WTC11 (cell line): ENCODE measurements around the gene PROK1. TPM values are rescaled to one million over a fixed set of nuclear protein-coding genes. Genes with fewer than 3 reads are reported as not detected.

Source experiments
- ATAC-seq: fragments of 200-7000 bp; cut with Tn5 transposase; 2 replicates; pipeline ENCODE4 v1.10.0; 2021; ENCODE audit warnings: mild to moderate bottlenecking, moderate library complexity
- CTCF ChIA-PET: fragments of 300-600 bp; sonication (Branson Sonifier 250); formaldehyde crosslinking; loops from one replicate; lab custom pipeline; 2021; ENCODE audit warnings: antibody characterized with exemption; lab: Charles Lee
- POLR2A ChIA-PET: fragments of 350-600 bp; sonication (Branson Sonifier 250); formaldehyde crosslinking; loops from one replicate; lab custom pipeline; 2021; ENCODE audit warnings: antibody characterized with exemption; lab: Charles Lee
- DNase-seq: peaks from one replicate; pipeline ENCODE4 v3.0.0; 2021; ENCODE audit warnings: low spot score
- H3K27ac Mint-ChIP-seq: 2 replicates; pipeline ENCODE4 v1.8.0; 2021; ENCODE audit warnings: mixed read lengths
- H3K27me3 Mint-ChIP-seq: 2 replicates; pipeline ENCODE4 v1.8.0; 2021; ENCODE audit warnings: low read depth, mild to moderate bottlenecking, moderate library complexity, mixed read lengths
- H3K36me3 Mint-ChIP-seq: 2 replicates; pipeline ENCODE4 v1.8.0; 2021; ENCODE audit warnings: mixed read lengths
- H3K4me1 Mint-ChIP-seq: 2 replicates; pipeline ENCODE4 v1.8.0; 2022; ENCODE audit warnings: mixed read lengths
- H3K4me3 Mint-ChIP-seq: 2 replicates; pipeline ENCODE4 v1.8.0; 2021; ENCODE audit warnings: mild to moderate bottlenecking, moderate library complexity, mixed read lengths
- H3K9me3 Mint-ChIP-seq: 2 replicates; pipeline ENCODE4 v1.8.0; 2021; ENCODE audit warnings: mixed read lengths
- AR ChIP-seq: fragments of 250-450 bp; sonication (Bioruptor Pico); IDR thresholded peaks from 2 replicates; pipeline ENCODE4 v1.9.0; 2021; ENCODE audit warnings: mild to moderate bottlenecking
- CDX4 ChIP-seq: fragments of 250-450 bp; sonication (Bioruptor Pico); IDR thresholded peaks from 2 replicates; pipeline ENCODE4 v1.9.0; 2021; ENCODE audit warnings: moderate library complexity, mild to moderate bottlenecking, inconsistent platforms, borderline replicate concordance
- CREM ChIP-seq: sonication (generic); formaldehyde crosslinking; IDR thresholded peaks from 2 replicates; pipeline ENCODE4 v1.8.1; 2022; ENCODE audit warnings: mild to moderate bottlenecking, missing genetic modification reagents, moderate library complexity
- EMX1 ChIP-seq: fragments of 250-450 bp; sonication (Bioruptor Pico); IDR thresholded peaks from 2 replicates; pipeline ENCODE4 v1.8.0; 2021; ENCODE audit warnings: mild to moderate bottlenecking
- FOXK1 ChIP-seq: sonication (generic); formaldehyde crosslinking; IDR thresholded peaks from 2 replicates; pipeline ENCODE4 v1.8.0; 2022; ENCODE audit warnings: mild to moderate bottlenecking, moderate library complexity, missing genetic modification reagents
- FOXP4 ChIP-seq: sonication (generic); formaldehyde crosslinking; IDR thresholded peaks from 2 replicates; pipeline ENCODE4 v1.8.0; 2022; ENCODE audit warnings: mild to moderate bottlenecking, missing genetic modification reagents
- GRHL2 ChIP-seq: fragments of 250-450 bp; sonication (Bioruptor Pico); IDR thresholded peaks from 2 replicates; pipeline ENCODE4 v1.8.0; 2022; ENCODE audit warnings: mild to moderate bottlenecking, moderate library complexity; ENCODE audit not compliant: insufficient replicate concordance, severe bottlenecking
- IRF2 ChIP-seq: sonication (generic); formaldehyde crosslinking; IDR thresholded peaks from 2 replicates; pipeline ENCODE4 v1.8.0; 2022; ENCODE audit warnings: low read depth, missing genetic modification reagents, borderline replicate concordance
- MXD4 ChIP-seq: fragments of 250-450 bp; sonication (Bioruptor Pico); IDR thresholded peaks from 2 replicates; pipeline ENCODE4 v1.8.0; 2021; ENCODE audit warnings: mild to moderate bottlenecking, moderate library complexity, borderline replicate concordance
- NR1H2 ChIP-seq: sonication (generic); formaldehyde crosslinking; IDR thresholded peaks from 2 replicates; pipeline ENCODE4 v1.9.0; 2021; ENCODE audit warnings: mild to moderate bottlenecking, moderate library complexity, missing genetic modification reagents
- RELA ChIP-seq: sonication (generic); formaldehyde crosslinking; IDR thresholded peaks from 2 replicates; pipeline ENCODE4 v1.8.1; 2022; ENCODE audit warnings: missing genetic modification reagents, mild to moderate bottlenecking, borderline replicate concordance
- SOX15 ChIP-seq: fragments of 250-450 bp; sonication (Bioruptor Pico); IDR thresholded peaks from 2 replicates; pipeline ENCODE4 v1.9.0; 2021; ENCODE audit warnings: mild to moderate bottlenecking
- STAT6 ChIP-seq: sonication (generic); formaldehyde crosslinking; conservative IDR thresholded peaks from 2 replicates; pipeline ENCODE4 v1.8.1; 2023; ENCODE audit warnings: mild to moderate bottlenecking, low read depth, missing genetic modification reagents, moderate library complexity
- TEAD4 ChIP-seq: sonication (generic); formaldehyde crosslinking; IDR thresholded peaks from 2 replicates; pipeline ENCODE4 v1.8.0; 2022; ENCODE audit warnings: mild to moderate bottlenecking, missing genetic modification reagents
- ZMAT4 ChIP-seq: fragments of 250-450 bp; sonication (Bioruptor Pico); IDR thresholded peaks from 2 replicates; pipeline ENCODE4 v1.9.0; 2021; ENCODE audit warnings: mild to moderate bottlenecking
- ZSCAN18 ChIP-seq: fragments of 250-450 bp; sonication (Bioruptor Pico); IDR thresholded peaks from 2 replicates; pipeline ENCODE4 v2.1.2; 2022; ENCODE audit warnings: mild to moderate bottlenecking, moderate library complexity
- total RNA-seq: library from RNA; stranded (reverse); gene quantifications from 3 replicates; pipeline ENCODE4 v1.2.3, GENCODE V29; 2021

PROK1 gene
- total RNA-seq, 1 experiment from 2014 or later: not detected

- TF ChIP-seq EMX1 (CRISPR knock-in tag): no peak
- no peak for TF ChIP-seq AR (CRISPR knock-in tag)
- no peak for TF ChIP-seq ZSCAN18
- TF ChIP-seq MXD4: no peak
- no peak for TF ChIP-seq TEAD4 (CRISPR knock-in tag)
- TF ChIP-seq STAT6 (CRISPR knock-in tag): no peak
- TF ChIP-seq CDX4: no peak
- no peak for TF ChIP-seq ZMAT4 (CRISPR knock-in tag)
- TF ChIP-seq SOX15 (CRISPR knock-in tag): no peak
- TF ChIP-seq FOXK1 (CRISPR knock-in tag): no peak
- no peak for TF ChIP-seq IRF2 (CRISPR knock-in tag)
- no peak for TF ChIP-seq CREM (CRISPR knock-in tag)
- no peak for TF ChIP-seq GRHL2
- TF ChIP-seq RELA (CRISPR knock-in tag): no peak
- TF ChIP-seq NR1H2 (CRISPR knock-in tag): no peak
- TF ChIP-seq FOXP4 (CRISPR knock-in tag): no peak
- Mint-ChIP-seq H3K9me3 (no peaks in the 10 kb centered on the region), H3K27ac (no peak overlapping the region), H3K27me3 (peaks cover 2% of the 10 kb centered on the region; the same call in 1 of the 2 replicates), H3K4me3 (no peak overlapping the region), H3K4me1 (peaks cover 23% of the 10 kb centered on the region), H3K36me3 (no peaks in the 10 kb centered on the region)
- DNase-seq: no peak
- CTCF ChIA-PET: interaction anchor here (3.2 to 5.0 kb wide), 6 partner anchors 17 to 297 kb away, joined by 21 to 124 read pairs (median 100); partner anchors contain the start of genes KCNC4 and LAMTOR5
- ATAC-seq: no peak
- POLR2A ChIA-PET: interaction anchor here (1.4 kb wide), 1 partner anchor 12 kb away, joined by 5 read pairs; no protein-coding TSS in a partner anchor
These were observed 43.1 kb downstream of the PROK1 start for GRCh38 chr1:110494036-110494435.
